Mammary epithelial cell (primary cell): ENCODE results near the gene SCNM1.

ENCODE experiments used
- EZH2 ChIP-seq: IDR thresholded peaks from 2 replicates; pipeline ENCODE4 v1.6.1; 2012; ENCODE audit warnings: low read length, inconsistent platforms, borderline replicate concordance
- TF ChIP-seq, protein P1 (sequence below), 2 donors: IDR thresholded peaks in 1 of 2; conservative IDR thresholded peaks in 1 of 2; 2 replicates each; pipeline ENCODE4 v1.5.1; 2011 to 2012; ENCODE audit warnings: inconsistent platforms in 2 of 2, low read length in 2 of 2, mild to moderate bottlenecking in 2 of 2, control low read depth in 1 of 2, low read depth in 1 of 2; ENCODE audit not compliant: insufficient read depth in 1 of 2; ENCODE audit errors: extremely low read depth in 1 of 2

DNA sequence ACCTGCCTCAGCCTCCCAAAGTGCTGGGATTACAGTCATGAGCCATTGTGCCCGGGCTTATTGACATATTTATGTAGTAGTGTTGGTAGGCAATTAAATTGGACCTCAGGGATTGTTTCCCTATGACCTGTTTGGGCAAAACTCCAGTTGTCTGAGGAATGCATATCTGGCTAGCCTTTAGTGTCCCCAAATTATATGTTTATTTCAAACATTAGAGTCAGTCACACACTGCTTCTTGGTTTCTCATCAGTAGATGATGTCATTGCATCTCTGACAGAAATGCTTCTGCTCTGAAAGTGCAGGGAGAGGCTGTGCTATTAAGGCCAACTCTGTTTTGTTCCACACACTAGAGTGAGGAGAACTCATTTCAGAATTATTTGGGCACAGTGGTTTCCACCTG is 44.9 kb downstream of the SCNM1 start:
- TF ChIP-seq, protein P1, sequence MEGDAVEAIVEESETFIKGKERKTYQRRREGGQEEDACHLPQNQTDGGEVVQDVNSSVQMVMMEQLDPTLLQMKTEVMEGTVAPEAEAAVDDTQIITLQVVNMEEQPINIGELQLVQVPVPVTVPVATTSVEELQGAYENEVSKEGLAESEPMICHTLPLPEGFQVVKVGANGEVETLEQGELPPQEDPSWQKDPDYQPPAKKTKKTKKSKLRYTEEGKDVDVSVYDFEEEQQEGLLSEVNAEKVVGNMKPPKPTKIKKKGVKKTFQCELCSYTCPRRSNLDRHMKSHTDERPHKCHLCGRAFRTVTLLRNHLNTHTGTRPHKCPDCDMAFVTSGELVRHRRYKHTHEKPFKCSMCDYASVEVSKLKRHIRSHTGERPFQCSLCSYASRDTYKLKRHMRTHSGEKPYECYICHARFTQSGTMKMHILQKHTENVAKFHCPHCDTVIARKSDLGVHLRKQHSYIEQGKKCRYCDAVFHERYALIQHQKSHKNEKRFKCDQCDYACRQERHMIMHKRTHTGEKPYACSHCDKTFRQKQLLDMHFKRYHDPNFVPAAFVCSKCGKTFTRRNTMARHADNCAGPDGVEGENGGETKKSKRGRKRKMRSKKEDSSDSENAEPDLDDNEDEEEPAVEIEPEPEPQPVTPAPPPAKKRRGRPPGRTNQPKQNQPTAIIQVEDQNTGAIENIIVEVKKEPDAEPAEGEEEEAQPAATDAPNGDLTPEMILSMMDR (conservative IDR thresholded peaks at IDR 0.05 in 1 of 2, IDR thresholded peaks at IDR 0.05 in 1 of 2; ENCODE audit: extremely low read depth in 1 of 2, insufficient read depth in 1 of 2, low read depth in 1 of 2, low read length in 2 of 2) = no peak
- TF ChIP-seq EZH2 = no peak
